ENCODE results near the gene GNG7. TPM values are rescaled to one million over a fixed set of nuclear protein-coding genes. Genes with fewer than 3 reads are reported as not detected.

GNG7 gene
- total and polyA plus RNA-seq, 2 donors (not counting 3 experiments of a cell fraction or from before 2014, with no cell fraction given): 0.29 to 0.84 TPM

DNA sequence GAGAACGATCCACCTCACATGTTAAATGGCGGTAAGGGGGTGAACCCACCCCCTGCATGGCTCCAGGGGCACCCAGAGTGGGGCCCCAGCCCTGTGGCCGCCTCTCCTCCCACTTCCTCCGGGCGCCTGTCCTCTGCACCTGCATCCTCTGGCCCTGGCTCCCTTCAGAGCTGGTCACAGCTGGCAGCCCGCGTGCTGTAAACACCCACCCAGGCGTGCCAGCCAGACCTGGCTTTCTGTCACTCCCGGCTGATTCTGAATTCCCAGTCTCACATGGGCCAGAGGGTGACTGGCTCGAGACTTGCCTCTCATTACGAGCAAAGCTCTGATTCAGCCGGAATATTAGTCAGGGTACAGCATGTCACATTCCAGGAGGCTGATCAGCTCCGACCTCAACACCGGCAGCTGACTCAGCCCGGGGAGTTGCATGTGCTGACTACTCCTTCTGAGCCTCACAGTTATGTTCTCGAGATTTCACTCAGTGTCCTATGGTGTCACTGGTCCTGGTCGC is 75.1 kb downstream of the GNG7 start:
- CTCF ChIA-PET: interaction anchor here (0.6 to 3.4 kb wide), 9 partner anchors 9 to 171 kb away, joined by 3 to 20 read pairs (median 5); partner anchors contain the start of genes GADD45B and LMNB2
- peak; percentile 52 for TF ChIP-seq MYC (IDR thresholded peaks at IDR 0.05; ENCODE audit: low read depth, low read length)
- TF ChIP-seq, protein P1, sequence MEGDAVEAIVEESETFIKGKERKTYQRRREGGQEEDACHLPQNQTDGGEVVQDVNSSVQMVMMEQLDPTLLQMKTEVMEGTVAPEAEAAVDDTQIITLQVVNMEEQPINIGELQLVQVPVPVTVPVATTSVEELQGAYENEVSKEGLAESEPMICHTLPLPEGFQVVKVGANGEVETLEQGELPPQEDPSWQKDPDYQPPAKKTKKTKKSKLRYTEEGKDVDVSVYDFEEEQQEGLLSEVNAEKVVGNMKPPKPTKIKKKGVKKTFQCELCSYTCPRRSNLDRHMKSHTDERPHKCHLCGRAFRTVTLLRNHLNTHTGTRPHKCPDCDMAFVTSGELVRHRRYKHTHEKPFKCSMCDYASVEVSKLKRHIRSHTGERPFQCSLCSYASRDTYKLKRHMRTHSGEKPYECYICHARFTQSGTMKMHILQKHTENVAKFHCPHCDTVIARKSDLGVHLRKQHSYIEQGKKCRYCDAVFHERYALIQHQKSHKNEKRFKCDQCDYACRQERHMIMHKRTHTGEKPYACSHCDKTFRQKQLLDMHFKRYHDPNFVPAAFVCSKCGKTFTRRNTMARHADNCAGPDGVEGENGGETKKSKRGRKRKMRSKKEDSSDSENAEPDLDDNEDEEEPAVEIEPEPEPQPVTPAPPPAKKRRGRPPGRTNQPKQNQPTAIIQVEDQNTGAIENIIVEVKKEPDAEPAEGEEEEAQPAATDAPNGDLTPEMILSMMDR (IDR thresholded peaks at IDR 0.05; ENCODE audit: extremely low read depth in 1 of 2, insufficient read depth in 1 of 2, low read depth in 1 of 2, low read length in 2 of 2): no peak
- no peak for TF ChIP-seq GATA2 (IDR thresholded peaks at IDR 0.05; ENCODE audit: insufficient read depth, insufficient read length, low read depth, low read length)
- TF ChIP-seq FOS (IDR thresholded peaks at IDR 0.05; ENCODE audit: borderline replicate concordance, insufficient read depth, low read length): peak; percentile 99
- TF ChIP-seq EZH2 (IDR thresholded peaks at IDR 0.05; ENCODE audit: borderline replicate concordance, low read depth, low read length, severe bottlenecking): no peak
- TF ChIP-seq POLR2AphosphoS5 (IDR thresholded peaks at IDR 0.05; ENCODE audit: insufficient read depth, low read depth, low read length): peak; percentile 96
- TF ChIP-seq JUN (IDR thresholded peaks at IDR 0.05; ENCODE audit: borderline replicate concordance, insufficient read depth, insufficient read length, low read depth): peak; percentile 81
- TF ChIP-seq, protein P2, sequence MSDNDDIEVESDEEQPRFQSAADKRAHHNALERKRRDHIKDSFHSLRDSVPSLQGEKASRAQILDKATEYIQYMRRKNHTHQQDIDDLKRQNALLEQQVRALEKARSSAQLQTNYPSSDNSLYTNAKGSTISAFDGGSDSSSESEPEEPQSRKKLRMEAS (IDR thresholded peaks at IDR 0.05; ENCODE audit: insufficient read depth, insufficient read length): peak; percentile 53
- Histone ChIP-seq H3K9me3 (replicated peaks; ENCODE audit: control insufficient read depth, insufficient read depth, low read length) (peaks cover 2% of the 10 kb centered on the region), H3K4me1 (ENCODE audit: control insufficient read depth, extremely low read depth, insufficient read depth, low read length) (peaks cover 20% of the 10 kb centered on the region), H3K36me3 (ENCODE audit: control insufficient read depth in 2 of 2, extremely low read depth in 1 of 2, insufficient read depth in 2 of 2, low read length in 2 of 2) (no peaks in the 10 kb centered on the region), H3K27me3 (ENCODE audit: control insufficient read depth in 2 of 2, insufficient read depth in 2 of 2, low read length in 2 of 2) (no peaks in the 10 kb centered on the region), H3K9ac (replicated peaks; ENCODE audit: extremely low read depth, insufficient read depth, low read length) (peak overlapping the region; percentile 50), H3K4me3 (replicated peaks in 1 of 3; ENCODE audit: insufficient read depth in 1 of 3, low read depth in 1 of 3, low read length in 3 of 3) (no peak overlapping the region), H3K9me1 (replicated peaks; ENCODE audit: control insufficient read depth, extremely low read depth, insufficient read depth, low read length) (no peaks in the 10 kb centered on the region), H3K4me2 (ENCODE audit: insufficient read depth, low read length) (peak overlapping the region; percentile 25), H4K20me1 (replicated peaks; ENCODE audit: control insufficient read depth, extremely low read depth, insufficient read depth, low read length) (no peaks in the 10 kb centered on the region), H3K79me2 (ENCODE audit: control insufficient read depth, insufficient read depth, low read length) (no peaks in the 10 kb centered on the region), H3K27ac (ENCODE audit: insufficient read depth, low read depth, low read length) (peak overlapping the region; percentile 93), H2AFZ (ENCODE audit: low read depth, low read length) (no peak overlapping the region)
- intact Hi-C loops (cut with micrococcal nuclease) (loop anchor here (1.0 to 2.0 kb wide), 2 partner anchors 9 to 87 kb away; no protein-coding TSS in a partner anchor), dilution Hi-C loops (cut with MboI; ENCODE audit: extremely low pct_ligation_motif_present, low sequenced_read_pairs) (no loop called here)
- POLR2A ChIA-PET: interaction anchor here (0.6 to 1.8 kb wide), 6 partner anchors 9 to 264 kb away, joined by 3 to 13 read pairs (median 4); partner anchors contain the start of gene GADD45B
- BruUV-seq (replicated peaks): no TSS peak
- peak; percentile 94 for DNase-seq (ENCODE audit: low read depth, low spot score)
- FAIRE-seq: peak; percentile 100

Data from endothelial cell of umbilical vein (primary cell).